H9 (cell line): ENCODE data around the gene SDC3. TPM values are rescaled to one million over a fixed set of nuclear protein-coding genes. Genes with fewer than 3 reads are reported as not detected.

Experiments used
- DNase-seq: peaks from one replicate; pipeline ENCODE4 v3.0.0-alpha.2; 2017
- H2AFZ ChIP-seq: one replicate; pipeline ENCODE4 v1.6.1; 2013; ENCODE audit warnings: mild to moderate bottlenecking, low read length, control low read depth, moderate library complexity
- H2AK5ac ChIP-seq: 2 replicates; pipeline ENCODE4 v1.6.1; 2013; ENCODE audit warnings: low read length, control low read depth, mixed read lengths; ENCODE audit not compliant: insufficient read length
- H2BK120ac ChIP-seq: one replicate; pipeline ENCODE4 v1.6.1; 2013; ENCODE audit warnings: low read depth, mild to moderate bottlenecking, low read length, control low read depth, inconsistent platforms; ENCODE audit not compliant: poor library complexity, severe bottlenecking
- H2BK12ac ChIP-seq: 2 replicates; pipeline ENCODE4 v1.6.1; 2013; ENCODE audit warnings: low read length, control low read depth, mixed read lengths, low read depth; ENCODE audit not compliant: insufficient read length
- H2BK15ac ChIP-seq: 2 replicates; pipeline ENCODE4 v1.6.1; 2013; ENCODE audit warnings: low read depth, low read length, control low read depth
- H2BK20ac ChIP-seq: one replicate; pipeline ENCODE4 v1.6.1; 2013; ENCODE audit warnings: low read depth, mild to moderate bottlenecking, low read length, control low read depth, inconsistent platforms; ENCODE audit not compliant: poor library complexity, severe bottlenecking
- H2BK5ac ChIP-seq: 2 replicates; pipeline ENCODE4 v1.6.1; 2013; ENCODE audit warnings: low read length, control low read depth, mixed read lengths; ENCODE audit not compliant: insufficient read length
- H3K14ac ChIP-seq: 2 replicates; pipeline ENCODE4 v1.6.1; 2013; ENCODE audit warnings: low read length, control low read depth; ENCODE audit not compliant: insufficient read depth
- H3K18ac ChIP-seq: 2 replicates; pipeline ENCODE4 v1.6.1; 2013; ENCODE audit warnings: low read depth, mild to moderate bottlenecking, mixed read lengths, low read length, control low read depth; ENCODE audit not compliant: insufficient read length
- H3K23ac ChIP-seq: 2 replicates; pipeline ENCODE4 v1.6.1; 2013; ENCODE audit warnings: low read length, control low read depth, mixed read lengths, low read depth; ENCODE audit not compliant: insufficient read length
- H3K23me2 ChIP-seq: 2 replicates; pipeline ENCODE4 v1.6.1; 2013; ENCODE audit warnings: low read depth, mild to moderate bottlenecking, mixed read lengths, low read length, control low read depth; ENCODE audit not compliant: insufficient read length, poor library complexity, severe bottlenecking
- H3K27ac ChIP-seq: 2 replicates; pipeline ENCODE4 v1.5.1; 2013; ENCODE audit warnings: low read length, control low read depth, mixed read lengths, low read depth; ENCODE audit not compliant: insufficient read length
- H3K27me3 ChIP-seq: 2 replicates; pipeline ENCODE4 v1.6.1; 2013; ENCODE audit warnings: low read length, control low read depth, inconsistent platforms; ENCODE audit not compliant: insufficient read depth
- H3K4ac ChIP-seq: 2 replicates; pipeline ENCODE4 v1.6.1; 2013; ENCODE audit warnings: low read depth, mild to moderate bottlenecking, control low read depth, inconsistent platforms, low read length, moderate library complexity
- H3K4me1 ChIP-seq: 2 replicates; pipeline ENCODE4 v1.6.1; 2013; ENCODE audit warnings: low read length, control low read depth, inconsistent platforms; ENCODE audit not compliant: insufficient read depth
- H3K4me2 ChIP-seq: 2 replicates; pipeline ENCODE4 v1.6.1; 2013; ENCODE audit warnings: low read length, control low read depth, mixed read lengths; ENCODE audit not compliant: insufficient read length, insufficient read depth
- H3K56ac ChIP-seq: 2 replicates; pipeline ENCODE4 v1.6.1; 2013; ENCODE audit warnings: low read depth, mild to moderate bottlenecking, mixed read lengths, low read length, control low read depth; ENCODE audit not compliant: insufficient read length
- H3K79me1 ChIP-seq: 2 replicates; pipeline ENCODE4 v1.6.1; 2013; ENCODE audit warnings: low read depth, mild to moderate bottlenecking, moderate library complexity, low read length, control low read depth, inconsistent platforms; ENCODE audit not compliant: insufficient read depth, poor library complexity, severe bottlenecking
- H3K79me2 ChIP-seq: 2 replicates; pipeline ENCODE4 v1.6.1; 2013; ENCODE audit warnings: low read length, control low read depth, inconsistent platforms; ENCODE audit not compliant: insufficient read depth
- H3K9ac ChIP-seq: 2 replicates; pipeline ENCODE4 v1.6.1; 2013; ENCODE audit warnings: low read length, control low read depth, mixed read lengths; ENCODE audit not compliant: insufficient read length; ENCODE audit errors: extremely low read depth
- H3K9me3 ChIP-seq: one replicate; pipeline ENCODE4 v1.6.1; 2013; ENCODE audit warnings: low read depth, low read length, inconsistent platforms; ENCODE audit not compliant: control insufficient read depth
- H3T11ph ChIP-seq: one replicate; pipeline ENCODE4 v1.6.1; 2013; ENCODE audit warnings: mild to moderate bottlenecking, low read length, control low read depth, inconsistent platforms
- H4K20me1 ChIP-seq: one replicate; pipeline ENCODE4 v1.6.1; 2013; ENCODE audit not compliant: control insufficient read depth, insufficient read length, insufficient read depth
- H4K5ac ChIP-seq: 2 replicates; pipeline ENCODE4 v1.6.1; 2013; ENCODE audit warnings: low read depth, mild to moderate bottlenecking, mixed read lengths, low read length, control low read depth; ENCODE audit not compliant: insufficient read length
- H4K8ac ChIP-seq: replicated peaks from 2 replicates; pipeline ENCODE4 v1.6.1; 2013; ENCODE audit warnings: low read length, control low read depth, mixed read lengths, low read depth; ENCODE audit not compliant: insufficient read length
- H4K91ac ChIP-seq: 2 replicates; pipeline ENCODE4 v1.6.1; 2013; ENCODE audit warnings: low read depth, mild to moderate bottlenecking, moderate library complexity, mixed read lengths, low read length, control low read depth; ENCODE audit not compliant: insufficient read length
- H3K27ac Mint-ChIP-seq, 3 experiments: 2 replicates in 2 of 3; 3 replicates in 1 of 3; pipeline ENCODE4 v1.8.0; 2020 to 2021; ENCODE audit warnings: mixed read lengths in 3 of 3, mild to moderate bottlenecking in 1 of 3, moderate library complexity in 1 of 3
- H3K27me3 Mint-ChIP-seq: 2 replicates; pipeline ENCODE4 v1.8.0; 2021; ENCODE audit warnings: low read depth, mild to moderate bottlenecking, moderate library complexity, mixed read lengths
- H3K36me3 Mint-ChIP-seq, 3 experiments: 2 replicates in 2 of 3; 3 replicates in 1 of 3; pipeline ENCODE4 v1.8.0; 2020 to 2021; ENCODE audit warnings: low read depth in 3 of 3, mixed read lengths in 3 of 3; ENCODE audit not compliant: insufficient read depth in 1 of 3
- H3K4me1 Mint-ChIP-seq, 2 experiments: 2 replicates each; pipeline ENCODE4 v1.8.0; 2020; ENCODE audit warnings: mixed read lengths in 2 of 2
- H3K4me3 Mint-ChIP-seq, 2 experiments: 2 replicates in 1 of 2; 3 replicates in 1 of 2; pipeline ENCODE4 v1.8.0; 2020 to 2021; ENCODE audit warnings: mild to moderate bottlenecking in 2 of 2, mixed read lengths in 2 of 2, moderate library complexity in 1 of 2
- H3K9me3 Mint-ChIP-seq, 2 experiments: 2 replicates in 1 of 2; 3 replicates in 1 of 2; pipeline ENCODE4 v1.8.0; 2020; ENCODE audit warnings: mild to moderate bottlenecking in 2 of 2, mixed read lengths in 2 of 2, moderate library complexity in 1 of 2
- CTCF ChIP-seq: fragments of 200-600 bp; sonication (generic); conservative IDR thresholded peaks from 3 replicates; pipeline ENCODE4 v1.8.0; 2021; ENCODE audit warnings: antibody characterized with exemption, mild to moderate bottlenecking
- WGBS: extraction: QIAGEN DNeasy Blood & Tissue Kit; methylation state at CpG from one replicate; pipeline ENCODE4 v1.1.7; 2013; ENCODE audit warnings: missing lambda C conversion rate, low lambda C conversion rate, mixed read lengths; ENCODE audit not compliant: insufficient read length; ENCODE audit errors: extremely low coverage; 5-methylcytosine and 5-hydroxymethylcytosine counted together
- total RNA-seq: library from RNA; stranded (reverse); gene quantifications from 2 replicates; pipeline ENCODE4 v1.2.1, GENCODE V29; 2021

Gene SDC3
- total RNA-seq, 1 experiment from 2014 or later: 25.9 TPM

GRCh38 chr1:30839827-30840359 is 68.7 kb downstream of the SDC3 start:
- H2BK120ac ChIP-seq: no peak overlapping the region
- no peaks in the 10 kb centered on the region for H3K9me3 ChIP-seq
- no peak overlapping the region for H3K56ac ChIP-seq
- 100% methylated on average over 1 of the region's 3 CpGs for WGBS
- no peak overlapping the region for H3K9ac ChIP-seq
- H3K23ac ChIP-seq: no peak overlapping the region
- H3K27me3 ChIP-seq: no peaks in the 10 kb centered on the region
- H3K18ac ChIP-seq: no peak overlapping the region
- H4K5ac ChIP-seq: no peak overlapping the region
- H3K79me1 ChIP-seq: no peaks in the 10 kb centered on the region
- H3K4ac ChIP-seq: no peak overlapping the region
- H2AK5ac ChIP-seq: no peak overlapping the region
- H2AFZ ChIP-seq: no peak overlapping the region
- Mint-ChIP-seq H3K36me3 (no peaks in the 10 kb centered on the region), H3K9me3 (no peaks in the 10 kb centered on the region; a peak in 1 of 5 replicates), H3K4me3 (no peak overlapping the region), H3K27ac (no peak overlapping the region), H3K27me3 (peaks cover 39% of the 10 kb centered on the region), H3K4me1 (peaks cover 48 to 53% of the 10 kb centered on the region in 2 experiments)
- H4K20me1 ChIP-seq: no peaks in the 10 kb centered on the region
- no peak for TF ChIP-seq CTCF
- H3K27ac ChIP-seq: no peak overlapping the region
- no peak overlapping the region for H2BK12ac ChIP-seq
- H2BK20ac ChIP-seq: no peak overlapping the region
- H4K8ac ChIP-seq: no peak overlapping the region
- H3K23me2 ChIP-seq: no peaks in the 10 kb centered on the region
- no peaks in the 10 kb centered on the region for H3K79me2 ChIP-seq
- no peak overlapping the region for H3K4me2 ChIP-seq
- H2BK15ac ChIP-seq: no peak overlapping the region
- no peak overlapping the region for H3K14ac ChIP-seq
- DNase-seq: no peak
- no peak overlapping the region for H3T11ph ChIP-seq
- H2BK5ac ChIP-seq: no peak overlapping the region
- no peak overlapping the region for H4K91ac ChIP-seq
- H3K4me1 ChIP-seq: peaks cover 10% of the 10 kb centered on the region; the same call in 1 of the 2 replicates
